NCI-H82 (cell line): ENCODE measurements around the gene CT45A8.
"Not testable (repeated sequence)": the region's sequence is repeated elsewhere in the genome, so short reads cannot be mapped to it uniquely, and the experiment has no call there.

ENCODE experiments used
- DNase-seq: peaks from one replicate; lab custom pipeline; 2025; lab: John Stamatoyannopoulos, UW

Gene CT45A8

GRCh38 chrX:135854438-135854837 lies at the start of gene CT45A8:
Gene CT45A8 (minus strand): TSS chrX:135854538. CDS start chrX:135850783, 3,755 bp downstream.
- DNase-seq: not testable (repeated sequence)

DNA sequence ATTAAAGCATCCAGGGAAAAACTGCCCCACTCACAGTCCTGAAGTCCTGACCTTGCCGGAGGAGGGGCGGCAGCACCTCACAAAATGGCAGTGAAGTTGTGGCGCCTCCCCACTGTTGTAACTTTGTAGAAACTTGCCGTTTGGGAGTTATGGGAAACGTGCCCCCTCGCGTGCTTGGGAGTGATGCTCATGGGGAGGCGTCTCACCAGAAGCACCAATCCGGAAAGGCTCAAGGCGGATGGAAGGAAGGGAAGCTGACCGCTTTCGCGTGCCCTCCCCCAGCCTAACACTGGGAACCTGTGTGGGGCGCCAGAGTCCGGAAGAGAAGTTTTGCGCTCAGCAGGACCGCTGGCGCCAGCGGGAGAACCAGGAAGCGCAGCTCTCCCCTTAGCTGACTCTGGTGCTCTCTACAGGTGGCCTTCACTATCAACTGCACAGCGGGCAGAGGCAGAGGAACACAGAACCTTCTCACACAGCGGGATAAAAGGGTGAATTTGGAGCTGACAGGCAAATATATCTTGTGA lies 39.0 kb upstream of the CT45A8 start, which contains the start of the genes CT45A10 and SAGE1:
CT45A10 (minus strand) TSS at position 151 of the 524 bp plus-strand sequence. CDS start 8,100 bp downstream, outside the sequence.
SAGE1 (plus strand) TSS at position 423 of the 524 bp plus-strand sequence. CDS start 2,527 bp downstream, outside the sequence.
- peak; percentile 19 for DNase-seq

DNA sequence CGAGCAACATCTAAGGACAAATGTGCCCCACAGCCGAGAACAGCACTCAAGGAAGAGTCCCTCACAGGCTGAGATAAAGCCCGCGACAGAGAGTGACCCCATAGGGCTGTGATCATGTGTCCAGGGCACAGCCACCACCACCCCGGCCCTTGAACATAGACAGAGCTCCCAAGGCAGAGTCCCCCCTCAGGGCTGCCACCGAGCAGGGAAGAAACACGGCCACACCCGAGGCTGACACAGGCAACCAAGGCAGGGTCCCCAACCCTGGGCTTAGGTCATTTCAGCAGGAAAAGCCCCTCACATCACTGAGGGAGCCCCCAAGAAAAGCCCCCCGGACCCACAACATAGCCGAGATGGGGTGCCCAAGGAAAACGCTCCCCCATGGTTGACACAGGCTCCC lies 38.4 kb upstream of the CT45A8 start:
- no peak for DNase-seq

DNA sequence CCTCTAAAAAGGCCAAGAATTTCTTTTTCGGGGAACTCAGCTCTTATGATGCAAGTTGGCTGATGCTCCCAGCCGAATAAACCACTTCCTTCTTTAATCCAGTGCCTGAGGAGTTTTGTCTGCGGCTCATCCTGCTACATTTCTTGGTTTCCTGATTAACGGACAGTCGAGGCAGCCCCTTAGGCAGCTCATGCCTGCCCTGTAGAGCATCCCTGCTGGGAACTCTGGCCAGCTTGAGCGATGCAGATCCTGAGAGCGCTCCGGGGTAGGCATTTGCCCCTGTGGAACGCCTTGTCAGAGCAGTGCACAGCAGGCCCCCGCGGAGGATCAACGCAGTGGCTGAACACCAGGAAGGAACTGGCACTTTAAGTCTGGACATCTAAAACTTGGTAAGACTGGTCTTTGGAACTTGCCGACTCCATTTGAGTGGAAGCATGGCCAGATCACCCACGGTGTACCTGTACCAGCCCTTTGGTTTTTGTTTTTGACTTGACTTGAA lies 35.8 kb upstream of the CT45A8 start:
- DNase-seq: no peak

- DNase-seq: peak; percentile 32
Observed at GRCh38 chrX:135888976-135889375, 34.6 kb upstream of the CT45A8 start.

GRCh38 chrX:135888230-135888629 lies 33.9 kb upstream of the CT45A8 start:
- DNase-seq: not testable (repeated sequence)

- not testable (repeated sequence) for DNase-seq
Observed at GRCh38 chrX:135882741-135883140, 28.4 kb upstream of the CT45A8 start.

DNA sequence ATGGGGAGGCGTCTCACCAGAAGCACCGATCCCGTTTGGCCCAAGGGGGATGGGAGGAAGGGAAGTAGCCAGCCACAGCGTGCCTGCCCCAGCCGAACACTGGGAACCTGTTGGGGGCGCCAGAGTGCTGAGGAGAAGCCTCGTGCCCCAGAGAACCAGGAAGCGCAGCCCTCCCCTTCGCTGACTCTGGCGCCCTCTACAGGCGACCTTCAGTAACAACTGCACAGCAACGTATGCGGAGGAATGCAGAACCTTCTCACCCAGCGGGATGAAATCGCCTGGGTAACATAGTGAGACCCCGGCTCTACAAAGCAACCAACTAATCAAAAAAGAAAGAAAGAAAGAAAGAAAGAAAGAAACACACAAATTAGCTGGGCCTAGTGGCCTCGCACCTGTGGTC lies 17.4 kb upstream of the CT45A8 start, which contains the start of gene CT45A9:
CT45A9 (minus strand) TSS at position 101 of the 400 bp plus-strand sequence. CDS start 3,751 bp downstream, outside the sequence.
- DNase-seq: not testable (repeated sequence)

GRCh38 chrX:135837180-135837579 lies 17.2 kb downstream of the CT45A8 start, which contains the start of gene CT45A7:
Gene CT45A7 (minus strand): TSS chrX:135837280. CDS start chrX:135833533, 3,747 bp downstream.
- not testable (repeated sequence) for DNase-seq

DNA sequence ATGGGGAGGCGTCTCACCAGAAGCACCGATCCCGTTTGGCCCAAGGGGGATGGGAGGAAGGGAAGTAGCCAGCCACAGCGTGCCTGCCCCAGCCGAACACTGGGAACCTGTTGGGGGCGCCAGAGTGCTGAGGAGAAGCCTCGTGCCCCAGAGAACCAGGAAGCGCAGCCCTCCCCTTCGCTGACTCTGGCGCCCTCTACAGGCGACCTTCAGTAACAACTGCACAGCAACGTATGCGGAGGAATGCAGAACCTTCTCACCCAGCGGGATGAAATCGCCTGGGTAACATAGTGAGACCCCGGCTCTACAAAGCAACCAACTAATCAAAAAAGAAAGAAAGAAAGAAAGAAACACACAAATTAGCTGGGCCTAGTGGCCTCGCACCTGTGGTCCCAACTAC lies 34.4 kb downstream of the CT45A8 start, which contains the start of gene CT45A2:
CT45A2 (minus strand) TSS at position 101 of the 400 bp plus-strand sequence. CDS start 3,747 bp downstream, outside the sequence.
- DNase-seq: not testable (repeated sequence)

DNA sequence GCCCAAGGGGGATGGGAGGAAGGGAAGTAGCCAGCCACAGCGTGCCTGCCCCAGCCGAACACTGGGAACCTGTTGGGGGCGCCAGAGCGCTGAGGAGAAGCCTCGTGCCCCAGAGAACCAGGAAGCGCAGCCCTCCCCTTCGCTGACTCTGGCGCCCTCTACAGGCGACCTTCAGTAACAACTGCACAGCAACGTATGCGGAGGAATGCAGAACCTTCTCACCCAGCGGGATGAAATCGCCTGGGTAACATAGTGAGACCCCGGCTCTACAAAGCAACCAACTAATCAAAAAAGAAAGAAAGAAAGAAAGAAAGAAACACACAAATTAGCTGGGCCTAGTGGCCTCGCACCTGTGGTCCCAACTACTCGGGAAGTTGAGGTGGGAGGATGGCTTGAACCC lies 51.7 kb downstream of the CT45A8 start, which contains the start of gene CT45A6:
CT45A6 (minus strand) TSS at position 101 of the 400 bp plus-strand sequence. CDS start 3,794 bp downstream, outside the sequence.
- not testable (repeated sequence) for DNase-seq
